Activated naive CD8-positive, alpha-beta T cell treated with anti-CD3 and anti-CD28 coated beads, Interleukin-2, amount 10 ng/mL, durations not matched to agents 7 days and 5 days (primary cell): ENCODE data around the gene SEMA3B. TPM values are rescaled to one million over a fixed set of nuclear protein-coding genes. Genes with fewer than 3 reads are reported as not detected.
"Not testable (repeated sequence)": the region's sequence is repeated elsewhere in the genome, so short reads cannot be mapped to it uniquely, and the experiment has no call there.

Experiments
- ATAC-seq: fragments of 150-1000 bp; cut with Tn5 transposase; one replicate; pipeline ENCODE4 v1.10.0; 2021; ENCODE audit warnings: low read depth, moderate library complexity
- POLR2A ChIA-PET: fragments of 350-600 bp; sonication (Branson Sonifier 250); formaldehyde crosslinking; loops from one replicate; lab custom pipeline; 2021; ENCODE audit warnings: antibody characterized with exemption; lab: Charles Lee
- DNase-seq: peaks from one replicate; pipeline ENCODE4 v3.0.0; 2021
- H3K27ac Mint-ChIP-seq: one replicate; pipeline ENCODE4 v1.8.0; 2022; ENCODE audit warnings: mild to moderate bottlenecking, mixed read lengths
- H3K27me3 Mint-ChIP-seq: one replicate; pipeline ENCODE4 v1.8.0; 2022; ENCODE audit warnings: mild to moderate bottlenecking, moderate library complexity, mixed read lengths
- H3K36me3 Mint-ChIP-seq: one replicate; pipeline ENCODE4 v1.8.0; 2021; ENCODE audit warnings: mild to moderate bottlenecking, mixed read lengths
- H3K4me1 Mint-ChIP-seq: one replicate; pipeline ENCODE4 v1.8.0; 2021; ENCODE audit warnings: mixed read lengths
- H3K4me3 Mint-ChIP-seq: one replicate; pipeline ENCODE4 v1.8.0; 2022; ENCODE audit warnings: mild to moderate bottlenecking, moderate library complexity, mixed read lengths
- H3K9me3 Mint-ChIP-seq: one replicate; pipeline ENCODE4 v1.8.0; 2021; ENCODE audit warnings: mixed read lengths
- total RNA-seq, 2 experiments: library from RNA; stranded (reverse); gene quantifications; one replicate each; pipeline ENCODE4 v1.2.3, GENCODE V29; 2021

SEMA3B gene
- total RNA-seq, 2 experiments from 2014 or later: 0.36 to 1.0 TPM

DNA sequence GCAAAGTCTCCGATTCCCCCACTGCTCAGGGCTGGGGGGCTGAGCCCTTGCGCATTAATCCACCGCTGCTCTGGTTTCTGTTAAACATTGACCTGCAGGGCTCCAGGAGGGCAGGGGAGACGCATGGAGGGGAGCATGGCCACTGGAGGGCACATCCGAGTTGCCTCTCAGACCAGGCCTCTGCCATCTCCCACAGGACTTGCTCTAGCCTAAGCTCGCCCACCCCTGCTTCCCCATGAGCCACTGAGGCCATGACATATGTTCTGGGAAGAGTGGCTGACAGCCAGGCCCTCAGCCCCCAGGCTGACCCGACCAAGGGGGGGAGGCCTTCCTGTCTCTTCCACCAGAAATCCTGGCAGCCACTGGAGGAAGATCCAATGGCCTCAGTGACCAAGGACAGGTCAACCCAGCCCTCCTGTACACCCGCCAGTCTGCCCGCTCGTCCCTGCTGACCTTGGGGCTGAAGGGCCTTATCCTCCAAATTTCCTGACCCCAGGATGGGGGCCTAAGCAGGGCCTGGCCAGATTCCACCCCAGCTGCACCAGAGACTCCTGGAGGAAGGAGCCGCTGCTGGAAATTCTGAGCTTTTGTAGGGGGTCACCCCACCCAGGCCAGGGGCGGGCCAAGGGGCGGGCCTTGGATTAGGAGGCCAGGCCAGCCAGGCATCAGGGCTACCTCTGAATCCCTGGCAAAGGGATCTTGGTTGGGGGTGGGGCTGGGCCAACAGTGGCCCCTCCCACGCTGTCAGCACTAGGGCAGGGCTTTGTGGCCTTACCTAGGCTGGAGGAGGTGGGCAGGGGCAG is 34.3 kb downstream of the SEMA3B start, which contains the start of gene HYAL1:
TSS of gene HYAL1 (minus strand) at position 562 of the 803 bp plus-strand sequence. CDS start 618 bp downstream, outside the sequence.
- H3K4me3 Mint-ChIP-seq: no peak within 1 kb of the TSS
- H3K27me3 Mint-ChIP-seq: no peaks in the 10 kb centered on the region
- no peaks in the 10 kb centered on the region for H3K9me3 Mint-ChIP-seq
- H3K36me3 Mint-ChIP-seq: no peaks in the 10 kb centered on the region
- POLR2A ChIA-PET: no interaction called here
- DNase-seq (no peak), ATAC-seq (no peak)
- no peak within 1 kb of the TSS for H3K27ac Mint-ChIP-seq
- peaks cover 10% of the 10 kb centered on the region for H3K4me1 Mint-ChIP-seq

DNA sequence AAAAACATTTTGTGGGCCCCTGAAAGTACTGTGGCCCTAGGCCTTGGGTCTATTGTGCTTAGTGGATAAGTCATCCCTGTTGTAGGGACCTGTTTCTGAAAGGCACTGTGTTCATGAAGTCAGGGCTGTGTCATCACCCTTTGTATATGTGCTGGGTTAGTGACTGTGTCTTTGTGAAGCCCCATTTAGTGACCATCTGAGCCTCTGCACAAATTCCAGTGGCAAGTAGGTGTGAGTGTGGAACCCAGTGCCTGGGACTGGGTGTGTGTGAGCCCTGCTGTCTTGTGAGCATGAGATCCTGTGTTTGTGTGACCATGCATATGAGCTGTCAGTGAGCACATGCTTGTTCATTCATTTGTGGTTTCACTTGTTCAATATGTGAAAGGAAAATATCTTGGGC is 35.7 kb downstream of the SEMA3B start:
- ATAC-seq (no peak), DNase-seq (no peak)
- H3K9me3 Mint-ChIP-seq: no peaks in the 10 kb centered on the region
- peaks cover 9% of the 10 kb centered on the region for H3K4me1 Mint-ChIP-seq
- H3K4me3 Mint-ChIP-seq: no peak overlapping the region
- H3K36me3 Mint-ChIP-seq: no peaks in the 10 kb centered on the region
- POLR2A ChIA-PET: no interaction called here
- H3K27ac Mint-ChIP-seq: no peak overlapping the region
- no peaks in the 10 kb centered on the region for H3K27me3 Mint-ChIP-seq

- H3K27me3 Mint-ChIP-seq, DNase-seq, H3K27ac Mint-ChIP-seq, H3K36me3 Mint-ChIP-seq, ATAC-seq, POLR2A ChIA-PET, H3K4me3 Mint-ChIP-seq, H3K9me3 Mint-ChIP-seq: not testable (repeated sequence)
- peaks cover 13% of the 10 kb centered on the region for H3K4me1 Mint-ChIP-seq
Observed at GRCh38 chr3:50312041-50312440, 43.1 kb downstream of the SEMA3B start.

DNA sequence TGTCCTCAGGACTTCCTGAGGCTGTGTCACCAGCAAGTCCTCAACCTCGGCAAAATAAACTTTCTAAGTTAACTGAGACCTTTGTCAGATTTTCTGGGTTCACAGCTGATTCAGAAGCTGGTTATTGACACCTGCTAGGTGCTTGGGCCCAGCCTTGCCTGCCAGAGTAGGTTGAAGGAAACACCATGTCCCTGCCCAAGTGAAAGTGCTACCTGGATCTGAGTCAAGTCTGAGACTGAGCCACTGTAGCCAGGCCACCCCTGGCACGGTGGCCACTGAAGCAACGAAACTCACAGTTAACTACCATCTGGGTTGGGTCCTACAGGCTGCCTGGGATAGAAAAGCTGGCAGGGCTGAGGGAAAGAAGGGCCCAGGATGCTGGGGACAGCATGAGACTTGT is 45.4 kb downstream of the SEMA3B start:
- H3K27ac Mint-ChIP-seq: no peak overlapping the region

GRCh38 chr3:50314816-50315215 is 45.9 kb downstream of the SEMA3B start:
- H3K36me3 Mint-ChIP-seq: peaks cover 6% of the 10 kb centered on the region
- no peaks in the 10 kb centered on the region for H3K9me3 Mint-ChIP-seq
- DNase-seq (no peak), ATAC-seq (no peak)
- H3K4me3 Mint-ChIP-seq: no peak overlapping the region
- H3K27ac Mint-ChIP-seq: no peak overlapping the region
- no peaks in the 10 kb centered on the region for H3K27me3 Mint-ChIP-seq
- POLR2A ChIA-PET: interaction anchor here (1.2 to 3.5 kb wide), 3 partner anchors 13 to 23 kb away, joined by 5 to 17 read pairs (median 10); partner anchors contain the start of genes HYAL3, NAA80 and TUSC2
- peaks cover 21% of the 10 kb centered on the region for H3K4me1 Mint-ChIP-seq

More for the DNA sequence above, 45.4 kb downstream of the SEMA3B start:
- peaks cover 5% of the 10 kb centered on the region for H3K36me3 Mint-ChIP-seq
- no peak overlapping the region for H3K4me3 Mint-ChIP-seq
- POLR2A ChIA-PET: interaction anchor here (1.0 to 3.5 kb wide), 3 partner anchors 12 to 23 kb away, joined by 3 to 17 read pairs (median 10); partner anchors contain the start of genes HYAL3 and NAA80
- H3K9me3 Mint-ChIP-seq: no peaks in the 10 kb centered on the region
- DNase-seq (no peak), ATAC-seq (no peak)
- H3K4me1 Mint-ChIP-seq: peaks cover 21% of the 10 kb centered on the region
- H3K27me3 Mint-ChIP-seq: no peaks in the 10 kb centered on the region

DNA sequence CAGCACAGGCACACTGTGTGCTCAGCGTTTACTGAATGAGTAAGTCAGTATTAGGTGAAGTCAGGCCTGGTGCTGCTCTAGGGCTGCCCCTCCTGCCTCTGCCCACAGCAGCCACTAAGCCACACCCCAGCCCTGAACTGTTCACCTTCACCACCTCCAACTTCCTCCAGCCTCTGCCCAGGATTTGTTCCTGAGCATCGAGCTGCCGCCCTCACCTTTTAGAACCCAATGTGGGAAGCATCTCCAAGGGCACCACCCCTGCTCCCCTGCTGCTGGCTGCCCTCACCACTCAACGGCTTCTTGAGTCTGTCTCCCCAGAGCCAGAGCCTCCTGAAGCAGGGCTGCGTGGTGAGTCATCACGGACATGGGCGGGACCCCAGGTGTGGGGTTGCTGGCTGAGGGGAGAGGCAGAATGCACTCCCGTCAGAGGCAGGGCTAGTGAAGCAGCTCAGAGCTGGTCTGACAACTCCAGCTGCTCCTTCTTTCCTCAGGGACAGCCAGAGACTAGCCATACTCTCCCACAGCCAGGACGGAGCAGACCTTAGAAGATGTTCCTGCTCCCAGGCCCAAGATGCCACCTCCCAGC is 47.8 kb downstream of the SEMA3B start:
- H3K36me3 Mint-ChIP-seq: peaks cover 6% of the 10 kb centered on the region
- H3K27me3 Mint-ChIP-seq: no peaks in the 10 kb centered on the region
- peak overlapping the region; percentile 88 for H3K27ac Mint-ChIP-seq
- no peaks in the 10 kb centered on the region for H3K9me3 Mint-ChIP-seq
- DNase-seq (peak; percentile 68), ATAC-seq (peak; percentile 70)
- POLR2A ChIA-PET: interaction anchor here (0.8 to 3.5 kb wide), 8 partner anchors 11 to 295 kb away, joined by 3 to 17 read pairs (median 3); partner anchors contain the start of genes CISH, CYB561D2, HYAL3 and IFRD2
- H3K4me1 Mint-ChIP-seq: peaks cover 24% of the 10 kb centered on the region
- H3K4me3 Mint-ChIP-seq: peak overlapping the region; percentile 76

GRCh38 chr3:50317300-50317699 is 48.4 kb downstream of the SEMA3B start:
- no peak for ATAC-seq
- peaks cover 6% of the 10 kb centered on the region for H3K36me3 Mint-ChIP-seq
- no peaks in the 10 kb centered on the region for H3K9me3 Mint-ChIP-seq
- no peak overlapping the region for H3K4me3 Mint-ChIP-seq
- no peaks in the 10 kb centered on the region for H3K27me3 Mint-ChIP-seq
- H3K4me1 Mint-ChIP-seq: peaks cover 24% of the 10 kb centered on the region
- POLR2A ChIA-PET: interaction anchor here (0.6 to 3.5 kb wide), 11 partner anchors 10 to 295 kb away, joined by 3 to 17 read pairs (median 3); partner anchors contain the start of genes CISH, CYB561D2, HYAL3 and IFRD2
- peak overlapping the region; percentile 88 for H3K27ac Mint-ChIP-seq
- no peak for DNase-seq

- ATAC-seq (no peak), DNase-seq (no peak)
- H3K4me3 Mint-ChIP-seq: no peak overlapping the region
- no peaks in the 10 kb centered on the region for H3K27me3 Mint-ChIP-seq
- H3K9me3 Mint-ChIP-seq: no peaks in the 10 kb centered on the region
- peaks cover 25% of the 10 kb centered on the region for H3K4me1 Mint-ChIP-seq
- POLR2A ChIA-PET: interaction anchor here (0.5 to 1.6 kb wide), 4 partner anchors 10 to 309 kb away, joined by 3 to 5 read pairs (median 4); partner anchors contain the start of genes CYB561D2, NPRL2 and TUSC2
- peaks cover 6% of the 10 kb centered on the region for H3K36me3 Mint-ChIP-seq
- no peak overlapping the region for H3K27ac Mint-ChIP-seq
Observed at GRCh38 chr3:50318163-50318562, 49.2 kb downstream of the SEMA3B start.

DNA sequence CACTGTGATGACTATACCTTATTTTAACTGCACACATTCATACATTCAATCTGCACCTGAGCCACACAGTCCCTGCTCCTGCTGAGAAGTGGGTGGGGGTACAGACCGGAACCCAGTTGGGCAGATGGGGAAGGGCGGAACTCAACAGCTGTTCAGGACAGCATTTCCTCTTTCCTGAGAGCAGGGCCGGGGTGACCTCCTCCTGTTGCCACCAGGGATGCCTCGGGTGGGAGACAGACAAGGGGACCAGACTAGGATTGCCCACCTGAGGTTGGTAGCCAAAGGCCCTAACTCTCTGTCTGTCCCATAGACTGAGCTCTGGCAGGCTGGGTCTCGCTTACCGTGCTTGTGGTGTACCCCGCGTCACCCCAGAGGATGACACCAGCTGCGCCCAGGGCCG is 49.7 kb downstream of the SEMA3B start:
- H3K36me3 Mint-ChIP-seq: peaks cover 6% of the 10 kb centered on the region
- POLR2A ChIA-PET: interaction anchor here (0.5 to 1.6 kb wide), 4 partner anchors 19 to 308 kb away, joined by 3 to 4 read pairs (median 4); partner anchors contain the start of genes CYB561D2, HYAL3, NAA80 and NPRL2
- DNase-seq: no peak
- peaks cover 25% of the 10 kb centered on the region for H3K4me1 Mint-ChIP-seq
- H3K4me3 Mint-ChIP-seq: no peak overlapping the region
- no peaks in the 10 kb centered on the region for H3K9me3 Mint-ChIP-seq
- ATAC-seq: no peak
- H3K27me3 Mint-ChIP-seq: no peaks in the 10 kb centered on the region
- H3K27ac Mint-ChIP-seq: no peak overlapping the region

DNA sequence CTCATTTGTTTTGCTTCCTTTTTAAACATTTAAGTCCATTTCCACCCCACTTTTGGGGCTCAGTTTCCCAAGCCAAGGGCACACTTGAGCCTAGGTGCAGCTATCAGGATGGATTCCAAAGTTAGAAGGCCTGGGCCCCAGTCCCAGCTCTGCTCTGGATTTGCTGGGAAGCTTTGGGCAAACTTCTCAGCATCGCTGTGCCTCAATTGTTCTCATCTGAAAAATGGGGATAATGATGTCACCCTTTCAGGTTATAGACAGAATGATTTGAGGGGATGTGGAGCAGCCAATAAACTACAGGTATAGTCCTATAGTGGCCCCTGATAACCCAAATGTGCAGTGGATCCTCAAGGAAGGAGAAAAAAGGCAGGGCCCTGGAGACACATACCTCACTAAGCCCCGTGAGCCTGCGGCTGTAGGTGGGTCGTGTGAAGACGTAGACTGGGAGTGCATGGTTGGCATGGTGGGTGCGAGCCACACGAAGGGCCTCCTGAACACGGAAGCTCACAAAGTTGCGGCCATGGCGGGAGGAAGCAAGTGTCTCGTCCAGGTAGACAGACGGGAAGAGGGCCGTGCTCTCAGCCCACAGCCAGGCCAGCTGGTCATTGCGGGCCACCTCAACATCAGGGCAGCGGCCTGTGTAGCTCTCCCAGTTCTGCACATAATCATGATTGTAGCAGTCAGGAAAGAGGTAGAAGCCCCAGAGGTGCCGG is 50.4 kb downstream of the SEMA3B start:
- no peak overlapping the region for H3K27ac Mint-ChIP-seq
- DNase-seq (no peak), ATAC-seq (no peak)

GRCh38 chr3:50319894-50320625 is 51.1 kb downstream of the SEMA3B start:
- no peak for DNase-seq
- POLR2A ChIA-PET: interaction anchor here (1.0 to 3.2 kb wide), 5 partner anchors 17 to 86 kb away, joined by 3 to 26 read pairs (median 3); partner anchors contain the start of genes CYB561D2, HYAL3, NAA80 and NPRL2
- Mint-ChIP-seq H3K36me3 (peaks cover 6% of the 10 kb centered on the region), H3K27me3 (no peaks in the 10 kb centered on the region), H3K4me1 (peaks cover 28% of the 10 kb centered on the region), H3K9me3 (no peaks in the 10 kb centered on the region), H3K4me3 (peak overlapping the region; percentile 90), H3K27ac (peak overlapping the region; percentile 76)
- ATAC-seq: no peak

More for the DNA sequence above, 50.4 kb downstream of the SEMA3B start:
- peaks cover 6% of the 10 kb centered on the region for H3K36me3 Mint-ChIP-seq
- no peak overlapping the region for H3K4me3 Mint-ChIP-seq
- peaks cover 25% of the 10 kb centered on the region for H3K4me1 Mint-ChIP-seq
- H3K9me3 Mint-ChIP-seq: no peaks in the 10 kb centered on the region
- no peaks in the 10 kb centered on the region for H3K27me3 Mint-ChIP-seq
- POLR2A ChIA-PET: interaction anchor here (1.1 kb wide), 1 partner anchor 20 kb away, joined by 3 read pairs; the partner anchor contains the start of genes HYAL3 and NAA80

DNA sequence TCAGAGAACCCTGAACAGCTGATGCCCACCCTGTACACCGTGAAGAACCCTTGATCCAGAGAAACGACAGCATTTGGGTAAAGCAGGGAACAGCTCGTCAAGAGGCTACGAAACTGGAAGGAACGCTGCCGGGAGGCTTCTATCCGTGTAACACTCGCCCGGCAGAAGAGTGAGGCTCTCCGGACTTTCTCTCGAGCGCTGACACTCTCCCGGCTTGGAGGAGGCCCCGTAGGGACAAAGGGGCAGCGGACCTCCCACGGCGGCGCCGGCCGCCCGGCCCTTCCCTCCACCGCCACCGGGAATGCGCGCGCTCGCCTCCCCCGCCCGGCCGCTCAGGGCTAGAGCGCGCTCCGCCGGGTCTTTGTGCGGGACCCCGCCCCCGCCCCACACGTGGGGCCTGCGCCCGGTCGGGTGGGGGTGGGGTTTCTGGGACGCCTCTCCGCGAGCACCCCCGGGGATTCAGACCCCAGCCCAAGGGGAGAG is 51.9 kb downstream of the SEMA3B start:
- DNase-seq (no peak), ATAC-seq (peak; percentile 43)
- peak overlapping the region; percentile 90 for H3K4me3 Mint-ChIP-seq
- H3K27me3 Mint-ChIP-seq: no peaks in the 10 kb centered on the region
- POLR2A ChIA-PET: interaction anchor here (1.0 to 3.2 kb wide), 8 partner anchors 17 to 87 kb away, joined by 3 to 26 read pairs (median 3); partner anchors contain the start of genes CYB561D2, HYAL3, NAA80 and NPRL2
- no peaks in the 10 kb centered on the region for H3K9me3 Mint-ChIP-seq
- H3K27ac Mint-ChIP-seq: peak overlapping the region; percentile 76
- H3K36me3 Mint-ChIP-seq: peaks cover 6% of the 10 kb centered on the region
- peaks cover 25% of the 10 kb centered on the region for H3K4me1 Mint-ChIP-seq
